GM10248 (cell line): ENCODE data around the gene CROCC2.

Source experiments
- CTCF ChIA-PET: fragments of 300-600 bp; sonication (Branson Sonifier 250); formaldehyde crosslinking; extraction: SDS; loops from one replicate; lab custom pipeline; 2021; ENCODE audit warnings: antibody characterized with exemption; lab: Yijun Ruan, JAX
- POLR2A ChIA-PET: fragments of 350-650 bp; sonication (Branson Sonifier 250); formaldehyde crosslinking; extraction: SDS; loops from one replicate; lab custom pipeline; 2020; ENCODE audit warnings: antibody characterized with exemption; lab: Yijun Ruan, JAX
- DNase-seq: peaks from one replicate; pipeline ENCODE4 v3.0.0; 2012; ENCODE audit errors: extremely low spot score
- CTCF ChIP-seq: IDR thresholded peaks from 2 replicates; pipeline ENCODE4 v1.5.1; 2012; ENCODE audit warnings: mild to moderate bottlenecking, low read depth; ENCODE audit errors: extremely low read depth, missing control alignments, control extremely low read depth

Gene CROCC2

GRCh38 chr2:240921311-240921994, 15.3 kb downstream of the CROCC2 start:
- DNase-seq, result no peak
- POLR2A ChIA-PET, result no interaction called here
- TF ChIP-seq CTCF, result no peak
- CTCF ChIA-PET, result interaction anchor here (1.0 kb wide), 1 partner anchor 9 kb away, joined by 3 read pairs; no protein-coding TSS in a partner anchor

- ChIA-PET CTCF (interaction anchor here (0.8 to 1.0 kb wide), 2 partner anchors 8 to 10 kb away, joined by 3 to 4 read pairs; no protein-coding TSS in a partner anchor), POLR2A (no interaction called here)
- no peak for DNase-seq
- TF ChIP-seq CTCF, result no peak
Observed at GRCh38 chr2:240921995-240922244, 15.8 kb downstream of the CROCC2 start.

GRCh38 chr2:240922245-240922981, 16.3 kb downstream of the CROCC2 start:
- POLR2A ChIA-PET, result no interaction called here

GRCh38 chr2:240922982-240923537, 16.9 kb downstream of the CROCC2 start:
- TF ChIP-seq CTCF, result no peak
- CTCF ChIA-PET, result no interaction called here
- DNase-seq, result no peak

More at GRCh38 chr2:240922245-240922981, 16.3 kb downstream of the CROCC2 start:
- no peak for DNase-seq
- CTCF ChIA-PET, result interaction anchor here (0.8 kb wide), 1 partner anchor 8 kb away, joined by 4 read pairs; no protein-coding TSS in a partner anchor
- no peak for TF ChIP-seq CTCF

GRCh38 chr2:240925191-240925567, 19.0 kb downstream of the CROCC2 start:
- ChIA-PET CTCF (no interaction called here), POLR2A (no interaction called here)
- no peak for TF ChIP-seq CTCF
- no peak for DNase-seq

More at GRCh38 chr2:240922982-240923537, 16.9 kb downstream of the CROCC2 start:
- POLR2A ChIA-PET, result no interaction called here

- CTCF ChIA-PET, result interaction anchor here (1.2 kb wide), 1 partner anchor 29 kb away, joined by 3 read pairs; the partner anchor contains the start of gene MAB21L4
- POLR2A ChIA-PET, result no interaction called here
- no peak for TF ChIP-seq CTCF
- no peak for DNase-seq
Observed at GRCh38 chr2:240925568-240926515, 19.7 kb downstream of the CROCC2 start.
